ENCODE results near the gene CARMIL1.

CARMIL1 gene
- 5.6 to 15.7 (median 12.4) reads per million in 3 donors for total RNA-seq

GRCh38 chr6:25278914-25279747 is at the start of gene CARMIL1:
CARMIL1 (plus strand) TSS chr6:25279374; CDS start chr6:25279796, 422 bp downstream.
- Histone ChIP-seq H3K27me3 (replicated peaks; ENCODE audit: control insufficient read depth, insufficient read depth, low read length, poor library complexity, severe bottlenecking) (no peaks in the 10 kb centered on the region), H3K4me3 (ENCODE audit: insufficient read depth, low read depth, low read length, poor library complexity, severe bottlenecking) (peak within 1 kb of the TSS; percentile 89), H3K27ac (ENCODE audit: insufficient read depth, low read length, poor library complexity, severe bottlenecking) (peak within 1 kb of the TSS; percentile 59), H3K36me3 (ENCODE audit: control insufficient read depth, insufficient read depth, low read length) (no peaks in the 10 kb centered on the region), H3K4me1 (ENCODE audit: control insufficient read depth, insufficient read depth, low read length, poor library complexity, severe bottlenecking) (peaks cover 9% of the 10 kb centered on the region), H3K9me3 (ENCODE audit: control insufficient read depth, low read length) (no peaks in the 10 kb centered on the region)
- peak; percentile 53 to 56 (median 56) for DNase-seq

GRCh38 chr6:25229671-25230321 is 49.4 kb upstream of the CARMIL1 start:
- Histone ChIP-seq H3K4me1 (ENCODE audit: control insufficient read depth, insufficient read depth, low read length, poor library complexity, severe bottlenecking) (no peaks in the 10 kb centered on the region), H3K27me3 (replicated peaks; ENCODE audit: control insufficient read depth, insufficient read depth, low read length, poor library complexity, severe bottlenecking) (no peaks in the 10 kb centered on the region), H3K27ac (ENCODE audit: insufficient read depth, low read length, poor library complexity, severe bottlenecking) (no peak overlapping the region), H3K4me3 (ENCODE audit: insufficient read depth, low read depth, low read length, poor library complexity, severe bottlenecking) (no peak overlapping the region), H3K9me3 (ENCODE audit: control insufficient read depth, low read length) (no peaks in the 10 kb centered on the region), H3K36me3 (ENCODE audit: control insufficient read depth, insufficient read depth, low read length) (no peaks in the 10 kb centered on the region)
- no peak for DNase-seq

- Histone ChIP-seq H3K4me1 (ENCODE audit: control insufficient read depth, insufficient read depth, low read length, poor library complexity, severe bottlenecking) (no peaks in the 10 kb centered on the region), H3K4me3 (ENCODE audit: insufficient read depth, low read depth, low read length, poor library complexity, severe bottlenecking) (no peak overlapping the region), H3K36me3 (ENCODE audit: control insufficient read depth, insufficient read depth, low read length) (no peaks in the 10 kb centered on the region), H3K27ac (ENCODE audit: insufficient read depth, low read length, poor library complexity, severe bottlenecking) (no peak overlapping the region), H3K27me3 (replicated peaks; ENCODE audit: control insufficient read depth, insufficient read depth, low read length, poor library complexity, severe bottlenecking) (no peaks in the 10 kb centered on the region), H3K9me3 (ENCODE audit: control insufficient read depth, low read length) (no peaks in the 10 kb centered on the region)
- no peak for DNase-seq
These were observed 46.7 kb upstream of the CARMIL1 start for GRCh38 chr6:25232479-25232878.

- no peaks in the 10 kb centered on the region for H3K36me3 ChIP-seq (ENCODE audit: control insufficient read depth, insufficient read depth, low read length)
- no peaks in the 10 kb centered on the region for H3K27me3 ChIP-seq (replicated peaks; ENCODE audit: control insufficient read depth, insufficient read depth, low read length, poor library complexity, severe bottlenecking)
- H3K27ac ChIP-seq (ENCODE audit: insufficient read depth, low read length, poor library complexity, severe bottlenecking), result no peak overlapping the region
- H3K9me3 ChIP-seq (ENCODE audit: control insufficient read depth, low read length), result no peaks in the 10 kb centered on the region
- H3K4me1 ChIP-seq (ENCODE audit: control insufficient read depth, insufficient read depth, low read length, poor library complexity, severe bottlenecking), result no peaks in the 10 kb centered on the region
- DNase-seq, result no peak
- H3K4me3 ChIP-seq (ENCODE audit: insufficient read depth, low read depth, low read length, poor library complexity, severe bottlenecking), result no peak overlapping the region
These were observed 45.9 kb upstream of the CARMIL1 start for GRCh38 chr6:25233226-25233625.

- DNase-seq, result no peak
These were observed 41.6 kb upstream of the CARMIL1 start for GRCh38 chr6:25237579-25237978.

GRCh38 chr6:25239059-25239458 is 40.1 kb upstream of the CARMIL1 start:
- DNase-seq, result no peak
- H3K4me1 ChIP-seq (ENCODE audit: control insufficient read depth, insufficient read depth, low read length, poor library complexity, severe bottlenecking), result no peaks in the 10 kb centered on the region
- H3K4me3 ChIP-seq (ENCODE audit: insufficient read depth, low read depth, low read length, poor library complexity, severe bottlenecking), result no peak overlapping the region
- H3K9me3 ChIP-seq (ENCODE audit: control insufficient read depth, low read length), result no peaks in the 10 kb centered on the region
- no peaks in the 10 kb centered on the region for H3K36me3 ChIP-seq (ENCODE audit: control insufficient read depth, insufficient read depth, low read length)
- no peaks in the 10 kb centered on the region for H3K27me3 ChIP-seq (replicated peaks; ENCODE audit: control insufficient read depth, insufficient read depth, low read length, poor library complexity, severe bottlenecking)
- no peak overlapping the region for H3K27ac ChIP-seq (ENCODE audit: insufficient read depth, low read length, poor library complexity, severe bottlenecking)

More at GRCh38 chr6:25237579-25237978, 41.6 kb upstream of the CARMIL1 start:
- Histone ChIP-seq H3K4me1 (ENCODE audit: control insufficient read depth, insufficient read depth, low read length, poor library complexity, severe bottlenecking) (no peaks in the 10 kb centered on the region), H3K27ac (ENCODE audit: insufficient read depth, low read length, poor library complexity, severe bottlenecking) (no peak overlapping the region), H3K9me3 (ENCODE audit: control insufficient read depth, low read length) (no peaks in the 10 kb centered on the region), H3K4me3 (ENCODE audit: insufficient read depth, low read depth, low read length, poor library complexity, severe bottlenecking) (no peak overlapping the region), H3K36me3 (ENCODE audit: control insufficient read depth, insufficient read depth, low read length) (no peaks in the 10 kb centered on the region), H3K27me3 (replicated peaks; ENCODE audit: control insufficient read depth, insufficient read depth, low read length, poor library complexity, severe bottlenecking) (no peaks in the 10 kb centered on the region)

- H3K9me3 ChIP-seq (ENCODE audit: control insufficient read depth, low read length), result no peaks in the 10 kb centered on the region
- no peaks in the 10 kb centered on the region for H3K4me1 ChIP-seq (ENCODE audit: control insufficient read depth, insufficient read depth, low read length, poor library complexity, severe bottlenecking)
- no peaks in the 10 kb centered on the region for H3K27me3 ChIP-seq (replicated peaks; ENCODE audit: control insufficient read depth, insufficient read depth, low read length, poor library complexity, severe bottlenecking)
- no peak overlapping the region for H3K4me3 ChIP-seq (ENCODE audit: insufficient read depth, low read depth, low read length, poor library complexity, severe bottlenecking)
- H3K36me3 ChIP-seq (ENCODE audit: control insufficient read depth, insufficient read depth, low read length), result no peaks in the 10 kb centered on the region
- no peak overlapping the region for H3K27ac ChIP-seq (ENCODE audit: insufficient read depth, low read length, poor library complexity, severe bottlenecking)
- DNase-seq, result no peak
These were observed 39.7 kb upstream of the CARMIL1 start for GRCh38 chr6:25239498-25239897.

- no peaks in the 10 kb centered on the region for H3K27me3 ChIP-seq (replicated peaks; ENCODE audit: control insufficient read depth, insufficient read depth, low read length, poor library complexity, severe bottlenecking)
- no peaks in the 10 kb centered on the region for H3K36me3 ChIP-seq (ENCODE audit: control insufficient read depth, insufficient read depth, low read length)
- H3K9me3 ChIP-seq (ENCODE audit: control insufficient read depth, low read length), result no peaks in the 10 kb centered on the region
- H3K4me1 ChIP-seq (ENCODE audit: control insufficient read depth, insufficient read depth, low read length, poor library complexity, severe bottlenecking), result no peaks in the 10 kb centered on the region
- no peak overlapping the region for H3K27ac ChIP-seq (ENCODE audit: insufficient read depth, low read length, poor library complexity, severe bottlenecking)
- H3K4me3 ChIP-seq (ENCODE audit: insufficient read depth, low read depth, low read length, poor library complexity, severe bottlenecking), result no peak overlapping the region
- no peak for DNase-seq
These were observed 36.6 kb upstream of the CARMIL1 start for GRCh38 chr6:25242567-25242966.

- Histone ChIP-seq H3K4me3 (ENCODE audit: insufficient read depth, low read depth, low read length, poor library complexity, severe bottlenecking) (no peak overlapping the region), H3K4me1 (ENCODE audit: control insufficient read depth, insufficient read depth, low read length, poor library complexity, severe bottlenecking) (no peaks in the 10 kb centered on the region), H3K27me3 (replicated peaks; ENCODE audit: control insufficient read depth, insufficient read depth, low read length, poor library complexity, severe bottlenecking) (no peaks in the 10 kb centered on the region), H3K9me3 (ENCODE audit: control insufficient read depth, low read length) (no peaks in the 10 kb centered on the region), H3K27ac (ENCODE audit: insufficient read depth, low read length, poor library complexity, severe bottlenecking) (no peak overlapping the region), H3K36me3 (ENCODE audit: control insufficient read depth, insufficient read depth, low read length) (no peaks in the 10 kb centered on the region)
- no peak for DNase-seq
These were observed 34.3 kb upstream of the CARMIL1 start for GRCh38 chr6:25244865-25245264.

GRCh38 chr6:25248123-25248522 is 31.1 kb upstream of the CARMIL1 start:
- Histone ChIP-seq H3K27ac (ENCODE audit: insufficient read depth, low read length, poor library complexity, severe bottlenecking) (no peak overlapping the region), H3K4me3 (ENCODE audit: insufficient read depth, low read depth, low read length, poor library complexity, severe bottlenecking) (no peak overlapping the region), H3K27me3 (replicated peaks; ENCODE audit: control insufficient read depth, insufficient read depth, low read length, poor library complexity, severe bottlenecking) (peaks cover 5% of the 10 kb centered on the region), H3K9me3 (ENCODE audit: control insufficient read depth, low read length) (no peaks in the 10 kb centered on the region), H3K4me1 (ENCODE audit: control insufficient read depth, insufficient read depth, low read length, poor library complexity, severe bottlenecking) (no peaks in the 10 kb centered on the region), H3K36me3 (ENCODE audit: control insufficient read depth, insufficient read depth, low read length) (no peaks in the 10 kb centered on the region)
- no peak for DNase-seq

All from effector memory CD4-positive, alpha-beta T cell (primary cell).